ENCODE results near the gene PTPN2. TPM values are rescaled to one million over a fixed set of nuclear protein-coding genes. Genes with fewer than 3 reads are reported as not detected.

The PTPN2 gene
- total and polyA plus RNA-seq, 9 of the 15 experiments (the other 6 are each of a cell fraction or from before 2014, with no cell fraction given): 36.6 to 66.4 (median 43.8) TPM

- TF ChIP-seq BRD4 (IDR thresholded peaks at IDR 0.05): no peak
- no peak for TF ChIP-seq NFATC3 (IDR thresholded peaks at IDR 0.05)
- TF ChIP-seq BRF1 (IDR thresholded peaks at IDR 0.05; ENCODE audit: borderline replicate concordance, extremely low read depth, insufficient read length): no peak
- TF ChIP-seq TCFL5 (CRISPR knock-in tag; conservative IDR thresholded peaks at IDR 0.05): no peak
- TF ChIP-seq RBM22 (IDR thresholded peaks at IDR 0.05; ENCODE audit: low read depth, low read length, poor library complexity, severe bottlenecking): no peak
- no peak for TF ChIP-seq BMI1 (IDR thresholded peaks at IDR 0.05; ENCODE audit: low read length)
- TF ChIP-seq CBFA2T3 (IDR thresholded peaks at IDR 0.05): no peak
- no peak for TF ChIP-seq KLF16 (IDR thresholded peaks at IDR 0.05)
- no peak for TF ChIP-seq ZNF75A (CRISPR knock-in tag; IDR thresholded peaks at IDR 0.05)
- TF ChIP-seq ELK1 (CRISPR knock-in tag; IDR thresholded peaks at IDR 0.05): no peak
- intact Hi-C loops (cut with micrococcal nuclease): no loop called here
- WGBS (ENCODE audit: insufficient coverage, low coverage, missing lambda C conversion rate): 96% methylated on average over 11 of the region's 11 CpGs
- DNase-seq (ENCODE audit: extremely low read depth in 1 of 4, low spot score in 3 of 4) (no peak), FAIRE-seq (no peak), ATAC-seq (no peak)
- Histone ChIP-seq H3K9ac (ENCODE audit: insufficient read depth in 1 of 2, low read depth in 2 of 2, low read length in 2 of 2) (no peak overlapping the region), H3K79me2 (ENCODE audit: control insufficient read depth, insufficient read depth, low read length) (peaks cover 59% of the 10 kb centered on the region), H4K20me1 (replicated peaks; ENCODE audit: control insufficient read depth, insufficient read depth, low read length) (no peaks in the 10 kb centered on the region), H3K27me3 (ENCODE audit: control insufficient read depth in 2 of 2, insufficient read depth in 2 of 2, low read length in 2 of 2) (no peaks in the 10 kb centered on the region), H3K4me3 (no peak overlapping the region), H3K4me2 (ENCODE audit: insufficient read depth, low read length) (no peak overlapping the region), H3K4me1 (replicated peaks in 1 of 2; ENCODE audit: control insufficient read depth in 2 of 2, insufficient read depth in 2 of 2, low read length in 2 of 2) (peaks cover 0 to 4% of the 10 kb centered on the region in 2 experiments; a peak in 2 of 5 replicates), H3K9me1 (ENCODE audit: control insufficient read depth, insufficient read depth, low read length) (no peaks in the 10 kb centered on the region), H3K9me3 (replicated peaks; ENCODE audit: control insufficient read depth, insufficient read depth, low read depth, low read length) (no peaks in the 10 kb centered on the region), H2AFZ (ENCODE audit: low read depth, low read length) (no peak overlapping the region), H3K27ac (ENCODE audit: extremely low read depth, low read depth, low read length) (no peak overlapping the region), H3K36me3 (ENCODE audit: control insufficient read depth, insufficient read depth, low read length) (peaks cover 17% of the 10 kb centered on the region; the same call in 1 of the 3 replicates)
- no TSS peak for BruUV-seq (replicated peaks)
- POLR2A ChIA-PET: no interaction called here
- in situ Hi-C loops (cut with MboI): no loop called here
- CTCF ChIA-PET (ENCODE audit: low intra/inter-chr PET ratio): no interaction called here
Measured at GRCh38 chr18:12860530-12860929, 23.5 kb downstream of the PTPN2 start.

Measured in K562 (cell line).